Measurements from ENCODE around the gene NEMP2.
"Not testable (repeated sequence)": the region's sequence is repeated elsewhere in the genome, so short reads cannot be mapped to it uniquely, and the experiment has no call there.

Gene NEMP2

GRCh38 chr2:190519975-190520767 lies 14.4 kb downstream of the NEMP2 start:
- DNase-seq = no peak

DNA sequence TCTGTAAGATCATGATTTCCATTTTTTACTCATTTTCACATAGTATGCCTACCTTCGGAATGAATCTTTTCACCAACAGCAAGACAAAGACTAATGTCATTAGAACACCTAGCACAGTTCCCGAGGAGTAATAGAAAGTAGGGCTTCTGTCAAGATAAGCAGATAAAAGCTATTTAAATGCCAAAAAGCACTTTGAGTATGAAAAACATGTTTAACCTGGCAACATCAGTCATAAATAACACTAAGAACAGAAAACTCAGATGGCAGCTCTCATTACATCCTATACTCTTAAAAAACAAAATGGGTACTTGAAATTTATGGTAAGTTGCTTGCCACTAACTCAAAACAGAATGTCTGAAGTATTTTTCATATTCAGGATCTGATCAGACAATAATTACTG lies 17.1 kb downstream of the NEMP2 start:
- no peak for DNase-seq

GRCh38 chr2:190515687-190516086 lies 18.8 kb downstream of the NEMP2 start:
- DNase-seq = no peak

DNA sequence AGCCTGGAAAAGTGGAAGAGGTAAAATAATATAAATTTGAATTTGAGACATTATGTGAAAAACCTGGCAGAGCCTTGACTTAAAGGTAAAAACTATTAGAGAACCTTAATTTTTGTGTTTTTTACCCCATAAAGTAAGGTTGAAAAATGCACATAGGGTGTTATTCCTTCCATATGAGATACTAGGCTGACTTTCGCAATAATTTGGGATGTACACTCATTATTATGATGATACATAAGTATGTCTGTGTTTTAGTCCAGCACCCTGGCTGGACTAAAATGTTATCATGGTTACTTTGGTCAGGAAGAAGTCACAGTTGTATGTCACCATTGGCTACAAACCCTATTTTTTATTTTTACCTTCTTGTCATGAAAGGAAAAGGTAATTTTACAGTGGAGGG lies 19.8 kb downstream of the NEMP2 start:
- DNase-seq = no peak

- no peak for DNase-seq
Observed at GRCh38 chr2:190513877-190514276, 20.6 kb downstream of the NEMP2 start.

DNA sequence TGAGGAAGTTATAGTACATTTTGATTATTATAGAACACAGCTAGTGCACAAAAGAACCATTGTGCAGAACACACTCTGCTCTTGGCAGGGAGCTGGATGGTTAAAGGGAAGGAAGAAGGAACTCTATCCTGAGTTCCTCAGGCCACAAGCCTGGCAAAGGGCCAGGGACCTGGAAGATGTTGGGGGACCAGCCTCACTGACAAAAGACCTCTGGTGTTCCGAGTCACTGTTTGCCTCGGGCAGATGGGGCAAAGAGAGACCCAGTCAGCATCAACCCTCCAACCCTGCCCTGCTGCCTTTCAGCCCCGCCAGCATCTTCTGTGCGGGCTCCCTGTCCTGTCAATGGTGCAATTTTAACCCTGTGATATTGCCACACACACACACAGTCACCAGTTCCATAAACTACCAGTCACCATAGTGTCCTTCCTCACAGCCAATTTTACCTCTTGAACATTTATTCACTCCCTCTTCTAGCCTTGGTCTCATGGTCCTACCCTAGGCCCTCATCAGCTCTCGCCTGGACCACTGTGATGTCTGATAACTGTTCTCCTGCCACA lies 21.9 kb downstream of the NEMP2 start:
- no peak for DNase-seq

GRCh38 chr2:190511104-190511503 lies 23.4 kb downstream of the NEMP2 start:
- DNase-seq = no peak

DNA sequence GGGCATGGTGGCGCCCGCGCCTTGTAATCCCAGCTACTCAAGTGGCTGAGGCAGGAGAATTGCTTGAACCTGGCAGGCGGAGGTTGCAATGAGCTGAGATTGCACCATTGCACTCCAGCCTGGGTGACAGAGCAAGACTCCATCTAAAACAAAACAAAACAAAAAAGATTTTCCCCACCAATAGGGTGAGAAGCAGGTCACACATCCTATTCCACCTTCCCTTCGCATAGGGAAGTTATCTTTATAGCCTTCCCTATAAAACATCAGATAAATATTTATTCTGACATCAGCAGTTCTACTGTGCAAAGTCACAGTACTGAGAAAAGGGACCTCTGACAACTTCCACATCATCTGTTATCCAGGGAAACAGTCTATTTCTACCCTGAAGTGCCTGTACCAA lies 24.6 kb downstream of the NEMP2 start:
- DNase-seq = not testable (repeated sequence)

DNA sequence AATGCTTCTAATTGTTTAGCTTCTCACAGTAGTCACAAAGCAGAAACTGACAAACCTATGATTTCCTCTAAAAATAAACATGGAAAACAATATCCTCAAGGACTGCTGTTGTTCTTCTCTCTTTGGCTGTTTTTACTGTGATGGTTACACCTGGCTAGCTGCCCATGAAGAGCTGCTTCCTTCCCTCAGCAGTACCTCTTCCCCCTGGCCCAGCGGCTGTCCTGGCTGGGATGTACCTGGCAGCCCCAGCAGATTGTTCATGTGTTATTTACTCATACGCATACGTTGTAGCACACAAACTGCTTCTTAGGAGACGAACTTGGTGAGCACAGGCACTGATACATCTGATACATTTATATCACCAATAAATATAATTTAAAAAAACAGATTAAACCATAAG lies 27.4 kb downstream of the NEMP2 start:
- no peak for DNase-seq

GRCh38 chr2:190506666-190507065 lies 27.9 kb downstream of the NEMP2 start:
- DNase-seq = no peak

GRCh38 chr2:190505696-190506095 lies 28.8 kb downstream of the NEMP2 start:
- no peak for DNase-seq

GRCh38 chr2:190504912-190505311 lies 29.6 kb downstream of the NEMP2 start:
- no peak for DNase-seq

GRCh38 chr2:190503088-190503487 lies 31.4 kb downstream of the NEMP2 start:
- DNase-seq = no peak

DNA sequence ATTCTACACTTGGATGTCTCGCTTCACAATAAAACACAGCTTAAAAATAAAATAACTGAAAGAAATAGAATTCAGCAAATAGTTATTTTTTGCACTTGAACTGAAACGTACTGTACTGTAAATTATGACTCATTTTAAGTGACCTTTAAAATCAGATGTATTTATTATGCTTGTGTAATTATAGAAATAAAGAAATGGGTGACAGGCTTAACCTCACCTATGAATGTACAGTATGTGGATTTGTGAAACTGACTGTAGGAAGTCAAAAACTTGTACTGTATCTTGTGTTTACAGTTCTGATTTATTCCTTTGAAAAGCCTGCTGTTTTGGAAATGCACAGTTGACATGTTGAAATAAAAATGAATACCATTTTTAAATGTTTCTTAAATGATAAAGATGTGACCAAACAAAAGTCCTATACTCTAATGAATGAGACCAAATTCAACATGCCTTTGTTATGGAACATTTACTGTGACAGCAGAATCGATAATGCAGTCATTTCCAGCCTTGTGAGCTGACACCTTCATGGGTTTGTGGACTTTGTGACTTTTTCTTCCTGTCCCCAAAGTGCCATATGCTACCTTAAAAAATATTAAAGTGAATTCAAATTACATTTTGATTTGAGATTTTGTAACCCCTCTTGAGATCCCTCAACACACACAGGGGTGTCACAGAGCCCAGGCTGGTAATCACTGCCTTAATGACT lies 32.7 kb downstream of the NEMP2 start:
- DNase-seq = no peak

- no peak for DNase-seq
Observed at GRCh38 chr2:190501231-190501630, 33.3 kb downstream of the NEMP2 start.

- no peak for DNase-seq
Observed at GRCh38 chr2:190500054-190500502, 34.4 kb downstream of the NEMP2 start.

DNA sequence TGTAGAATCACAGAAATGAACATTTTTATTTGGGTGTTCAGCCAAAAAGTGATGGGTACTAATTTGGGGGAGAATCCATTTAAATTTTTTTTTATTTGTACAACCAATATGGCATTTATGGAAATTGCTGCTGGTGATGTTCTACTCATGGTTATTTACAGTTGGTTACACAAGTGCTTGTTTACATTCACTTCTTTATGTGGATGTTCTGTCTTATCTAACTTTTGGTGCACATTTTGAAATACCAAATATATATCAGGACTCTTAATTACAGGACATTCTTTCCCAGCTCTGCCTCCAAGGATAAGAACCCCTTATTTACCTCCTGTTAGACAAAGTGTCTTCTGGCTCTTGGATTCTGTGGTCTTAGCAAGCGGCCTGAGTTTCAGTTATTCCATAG lies 35.2 kb downstream of the NEMP2 start:
- no peak for DNase-seq

DNA sequence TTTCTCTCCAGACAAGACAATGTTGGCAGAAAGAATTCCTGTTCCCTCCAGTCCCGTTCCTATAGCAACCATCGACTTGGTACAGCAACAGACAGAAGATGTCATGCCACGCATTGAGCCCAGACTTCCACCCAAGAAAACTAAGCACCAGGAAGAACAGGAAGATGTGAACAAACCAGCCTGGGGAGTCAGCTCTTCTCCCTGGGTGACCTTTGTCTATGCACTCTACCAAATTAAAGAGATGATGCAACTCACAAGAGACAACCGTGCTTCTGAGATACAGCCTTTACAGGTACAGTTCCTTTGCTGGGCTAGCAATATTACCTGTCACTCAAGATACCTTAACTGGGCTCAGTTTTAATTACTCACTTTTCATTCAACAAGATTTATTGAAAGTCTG lies 37.1 kb downstream of the NEMP2 start:
- no peak for DNase-seq

- not testable (repeated sequence) for DNase-seq
Observed at GRCh38 chr2:190494600-190495227, 39.8 kb downstream of the NEMP2 start.

DNA sequence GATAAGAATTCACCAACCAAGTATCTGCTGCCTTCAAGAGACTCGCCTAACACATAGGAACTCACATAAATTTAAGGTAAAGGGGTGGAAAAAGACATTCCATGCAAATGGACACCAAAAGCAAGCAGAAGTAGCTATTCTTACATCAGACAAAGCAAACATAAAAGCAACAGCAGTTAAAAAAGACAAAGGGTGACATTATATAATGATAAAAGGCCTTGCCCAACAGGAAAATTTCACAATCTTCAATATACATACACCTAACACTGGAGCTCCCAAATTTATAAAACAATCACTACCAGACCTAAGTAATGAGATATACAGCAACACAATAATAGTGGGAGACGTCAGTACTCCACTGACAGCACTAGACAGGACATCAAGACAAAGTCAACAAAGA lies 41.4 kb downstream of the NEMP2 start:
- no peak for DNase-seq

DNA sequence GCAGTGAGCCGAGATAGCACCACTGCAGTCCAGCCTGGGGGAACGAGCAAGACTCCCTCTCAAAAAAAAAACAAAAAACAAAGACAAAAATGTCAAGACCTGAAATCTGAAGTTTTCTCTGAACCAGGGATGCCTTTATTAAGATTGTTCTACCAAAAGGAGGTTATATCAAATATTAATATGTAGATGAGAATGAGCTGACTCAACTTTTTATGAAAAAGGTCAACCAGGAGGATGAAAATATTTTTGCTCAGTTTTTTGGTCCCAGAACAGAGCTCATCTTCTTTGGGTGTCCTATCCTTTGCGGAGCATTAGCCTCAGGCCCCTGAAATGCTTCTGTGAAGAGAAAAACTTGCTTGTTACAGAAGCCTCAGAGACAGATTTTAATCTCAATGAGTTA lies 44.0 kb downstream of the NEMP2 start:
- no peak for DNase-seq

DNA sequence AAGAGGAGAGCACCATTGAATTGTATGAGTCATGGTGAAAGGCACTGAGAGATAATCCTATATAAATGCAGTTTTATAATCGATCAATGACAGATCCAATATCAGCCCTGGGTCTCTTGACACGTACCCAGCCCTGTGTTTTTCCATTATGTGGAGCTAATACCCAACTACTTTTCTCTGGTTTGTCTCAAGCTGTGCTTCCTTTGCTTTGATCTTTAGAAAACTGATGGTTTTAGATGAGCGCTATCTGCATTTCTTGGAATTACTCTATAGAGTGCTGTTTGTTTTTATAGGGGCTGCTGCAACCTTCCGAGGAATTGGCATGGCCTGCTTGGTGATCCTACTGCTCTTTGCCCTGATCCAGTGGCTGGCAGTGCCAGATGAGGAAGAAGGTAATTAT lies 45.0 kb downstream of the NEMP2 start:
- no peak for DNase-seq

DNA sequence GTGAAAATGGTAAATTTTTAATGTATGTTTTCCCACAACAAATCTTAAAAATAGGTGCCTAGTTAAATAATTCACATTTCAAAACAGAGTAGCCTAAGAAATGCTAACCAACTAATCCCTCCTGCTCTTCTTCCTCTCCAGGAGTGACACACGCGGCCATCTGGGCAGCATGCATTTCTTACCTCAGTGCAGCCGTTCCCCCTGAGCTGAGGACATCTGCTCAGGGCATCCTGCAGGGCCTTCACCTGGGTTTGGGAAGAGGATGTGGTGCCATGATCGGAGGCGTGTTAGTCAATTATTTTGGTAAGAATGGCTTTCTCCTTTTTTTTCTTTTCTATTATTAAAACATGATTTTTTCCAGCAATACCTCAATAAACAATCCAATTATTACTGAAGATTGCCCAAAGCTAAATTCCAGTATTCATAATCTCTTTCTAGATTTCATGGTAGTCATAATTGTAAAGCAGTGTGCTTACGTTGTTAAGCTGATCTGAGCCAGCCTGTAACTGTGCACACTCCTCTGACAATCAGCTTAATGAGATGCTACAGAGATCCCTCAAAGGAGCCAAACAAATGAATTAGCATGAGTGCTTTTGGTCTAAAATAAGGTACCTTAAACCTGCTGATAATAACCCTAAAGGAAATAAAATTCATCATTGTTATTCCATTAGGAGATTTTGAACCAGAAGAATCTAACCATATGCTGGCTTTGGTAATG lies 45.8 kb downstream of the NEMP2 start:
- no peak for DNase-seq
